HepG2 (cell line): ENCODE data around the gene SLC38A3. TPM values are rescaled to one million over a fixed set of nuclear protein-coding genes. Genes with fewer than 3 reads are reported as not detected.

Experiments
- BORCS8-MEF2B ChIP-seq: sonication (generic); formaldehyde crosslinking; IDR thresholded peaks from 2 replicates; pipeline ENCODE4 v1.8.0; 2022; ENCODE audit warnings: mild to moderate bottlenecking, missing genetic modification reagents
- CBFB ChIP-seq: sonication (generic); formaldehyde crosslinking; IDR thresholded peaks from 2 replicates; pipeline ENCODE4 v1.4.0; 2020; ENCODE audit warnings: missing genetic modification reagents
- GTF3A ChIP-seq: sonication (generic); formaldehyde crosslinking; conservative IDR thresholded peaks from 2 replicates; pipeline ENCODE4 v1.4.0; 2020; ENCODE audit warnings: mild to moderate bottlenecking, missing genetic modification reagents
- HNRNPLL ChIP-seq: fragments of 200-400 bp; formaldehyde crosslinking; IDR thresholded peaks from 2 replicates; pipeline ENCODE4 v1.6.1; 2017; ENCODE audit warnings: mild to moderate bottlenecking, low read depth, low read length; ENCODE audit not compliant: poor library complexity, severe bottlenecking
- MIER3 ChIP-seq: IDR thresholded peaks from 2 replicates; pipeline ENCODE4 v1.6.1; 2016; ENCODE audit warnings: missing compliant biosample characterization, borderline replicate concordance
- POLR2AphosphoS5 ChIP-seq: IDR thresholded peaks from 2 replicates; pipeline ENCODE4 v1.6.1; 2012; ENCODE audit warnings: low read depth, low read length
- PPARG ChIP-seq: conservative IDR thresholded peaks from 2 replicates; pipeline ENCODE4 v1.6.1; 2016; ENCODE audit warnings: missing biosample characterization, missing genetic modification reagents
- RCOR2 ChIP-seq: IDR thresholded peaks from 2 replicates; pipeline ENCODE4 v1.6.1; 2016; ENCODE audit warnings: missing biosample characterization, missing genetic modification reagents
- SALL1 ChIP-seq: sonication (generic); formaldehyde crosslinking; IDR thresholded peaks from 2 replicates; pipeline ENCODE4 v1.8.0; 2022; ENCODE audit warnings: mild to moderate bottlenecking, missing genetic modification reagents
- SMC3 ChIP-seq: IDR thresholded peaks from 2 replicates; pipeline ENCODE4 v1.6.1; 2011; ENCODE audit warnings: low read length, improper control_type of control experiment
- SNAPC2 ChIP-seq: sonication (generic); formaldehyde crosslinking; IDR thresholded peaks from 2 replicates; pipeline ENCODE4 v1.8.1; 2022; ENCODE audit warnings: mild to moderate bottlenecking, missing genetic modification reagents
- SRSF1 ChIP-seq: fragments of 200-400 bp; formaldehyde crosslinking; optimal IDR thresholded peaks from 2 replicates; pipeline ENCODE3; 2017; ENCODE audit warnings: mild to moderate bottlenecking, low read depth, low read length, moderate library complexity
- ZNF10 ChIP-seq: sonication (generic); formaldehyde crosslinking; IDR thresholded peaks from 2 replicates; pipeline ENCODE4 v1.4.0; 2020; ENCODE audit warnings: mild to moderate bottlenecking, low read depth, missing genetic modification reagents, borderline replicate concordance
- ZNF138 ChIP-seq: sonication (generic); formaldehyde crosslinking; IDR thresholded peaks from 2 replicates; pipeline ENCODE4 v1.5.0; 2020; ENCODE audit warnings: mild to moderate bottlenecking, low read depth, missing genetic modification reagents
- ZNF143 ChIP-seq: sonication (generic); formaldehyde crosslinking; IDR thresholded peaks from 2 replicates; pipeline ENCODE4 v1.4.0; 2020; ENCODE audit warnings: missing genetic modification reagents
- ZNF232 ChIP-seq: sonication (generic); formaldehyde crosslinking; IDR thresholded peaks from 2 replicates; pipeline ENCODE4 v1.4.0; 2020; ENCODE audit warnings: missing genetic modification reagents, borderline replicate concordance
- ZNF256 ChIP-seq: sonication (generic); formaldehyde crosslinking; conservative IDR thresholded peaks from 2 replicates; pipeline ENCODE4 v1.4.0; 2020; ENCODE audit warnings: missing genetic modification reagents
- ZNF546 ChIP-seq: sonication (generic); formaldehyde crosslinking; conservative IDR thresholded peaks from 2 replicates; pipeline ENCODE4 v1.8.1; 2023; ENCODE audit warnings: mild to moderate bottlenecking, missing genetic modification reagents
- ZNF652 ChIP-seq: IDR thresholded peaks from 2 replicates; pipeline ENCODE4 v1.6.1; 2016; ENCODE audit warnings: low read depth, borderline replicate concordance
- ZNF7 ChIP-seq: IDR thresholded peaks from 2 replicates; pipeline ENCODE4 v1.6.1; 2016; ENCODE audit warnings: missing biosample characterization, missing genetic modification reagents
- polyA plus RNA-seq, 8 experiments: library from polyadenylated mRNA; depleted of rRNA in 3 of 8; stranded (reverse) in 7 of 8; unstranded in 1 of 8; fragments of >200 nt; fragmentation: Illumina TruSeq in 4 of 8; extraction: Trizol in 4 of 8; gene quantifications; 2 replicates each; pipeline versions ENCODE4 v1.2.1 to v1.2.3, GENCODE V29; 2011 to 2016; ENCODE audit warnings: low read depth in 4 of 8, missing spikeins in 1 of 8, mixed read lengths in 1 of 8; ENCODE audit not compliant: insufficient read depth in 1 of 8
- total RNA-seq, 5 experiments: library from RNA; depleted of rRNA; stranded (reverse); fragments of >200 nt; fragmentation: Illumina TruSeq; extraction: Trizol; gene quantifications; 2 replicates each; pipeline ENCODE4 v1.2.3, GENCODE V29; 2016; ENCODE audit warnings: low read depth in 1 of 5
- TF ChIP-seq, protein P1 (sequence below): sonication (generic); formaldehyde crosslinking; IDR thresholded peaks from 2 replicates; pipeline ENCODE4 v1.4.0; 2020; ENCODE audit warnings: missing genetic modification reagents, borderline replicate concordance
- TF ChIP-seq, protein P2 (sequence below): sonication (generic); formaldehyde crosslinking; IDR thresholded peaks from 2 replicates; pipeline ENCODE4 v1.4.0; 2020; ENCODE audit warnings: missing genetic modification reagents
- TF ChIP-seq, protein P3 (sequence below): IDR thresholded peaks from 2 replicates; pipeline ENCODE4 v1.6.1; 2012; ENCODE audit warnings: low read depth, low read length, improper control_type of control experiment
- TF ChIP-seq, protein P4 (sequence below): sonication (generic); formaldehyde crosslinking; IDR thresholded peaks from 2 replicates; pipeline ENCODE4 v1.8.1; 2023; ENCODE audit warnings: mild to moderate bottlenecking, inconsistent platforms, moderate library complexity, missing genetic modification reagents, borderline replicate concordance
- TF ChIP-seq, protein P5 (sequence below): sonication (generic); formaldehyde crosslinking; IDR thresholded peaks from 2 replicates; pipeline ENCODE4 v1.8.1; 2023; ENCODE audit warnings: mild to moderate bottlenecking, moderate library complexity, missing genetic modification reagents

The SLC38A3 gene
- total and polyA plus RNA-seq, 2 of the 13 experiments (the other 11 are each of a cell fraction or from before 2014, with no cell fraction given): 29.8 to 164 TPM

DNA sequence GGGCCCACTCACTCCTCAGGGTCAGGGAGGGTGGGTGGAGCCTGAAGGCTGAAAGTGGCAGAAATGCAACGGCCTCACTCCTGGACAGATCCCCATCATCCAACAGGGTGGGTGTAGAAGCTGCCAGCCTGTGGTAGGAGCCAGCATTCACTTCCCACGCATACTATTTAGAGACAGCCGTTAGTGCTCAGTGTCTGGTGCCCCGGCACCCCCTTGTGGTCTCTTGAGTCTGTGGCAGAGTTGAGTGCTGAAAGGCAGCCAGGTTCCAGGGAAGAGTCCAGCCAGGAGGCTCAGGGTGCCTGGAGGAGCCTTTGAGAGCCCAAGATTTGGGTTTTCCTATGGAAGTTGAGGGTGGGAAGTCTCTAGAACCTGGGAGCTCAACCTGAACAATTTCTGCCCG lies 15.8 kb upstream of the SLC38A3 start (continued):
- TF ChIP-seq, protein P1, sequence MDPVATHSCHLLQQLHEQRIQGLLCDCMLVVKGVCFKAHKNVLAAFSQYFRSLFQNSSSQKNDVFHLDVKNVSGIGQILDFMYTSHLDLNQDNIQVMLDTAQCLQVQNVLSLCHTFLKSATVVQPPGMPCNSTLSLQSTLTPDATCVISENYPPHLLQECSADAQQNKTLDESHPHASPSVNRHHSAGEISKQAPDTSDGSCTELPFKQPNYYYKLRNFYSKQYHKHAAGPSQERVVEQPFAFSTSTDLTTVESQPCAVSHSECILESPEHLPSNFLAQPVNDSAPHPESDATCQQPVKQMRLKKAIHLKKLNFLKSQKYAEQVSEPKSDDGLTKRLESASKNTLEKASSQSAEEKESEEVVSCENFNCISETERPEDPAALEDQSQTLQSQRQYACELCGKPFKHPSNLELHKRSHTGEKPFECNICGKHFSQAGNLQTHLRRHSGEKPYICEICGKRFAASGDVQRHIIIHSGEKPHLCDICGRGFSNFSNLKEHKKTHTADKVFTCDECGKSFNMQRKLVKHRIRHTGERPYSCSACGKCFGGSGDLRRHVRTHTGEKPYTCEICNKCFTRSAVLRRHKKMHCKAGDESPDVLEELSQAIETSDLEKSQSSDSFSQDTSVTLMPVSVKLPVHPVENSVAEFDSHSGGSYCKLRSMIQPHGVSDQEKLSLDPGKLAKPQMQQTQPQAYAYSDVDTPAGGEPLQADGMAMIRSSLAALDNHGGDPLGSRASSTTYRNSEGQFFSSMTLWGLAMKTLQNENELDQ (CRISPR knock-in tag): no peak
- TF ChIP-seq SMC3 (peak; percentile 99), ZNF10 (CRISPR knock-in tag) (no peak), HNRNPLL (no peak), ZNF652 (CRISPR knock-in tag) (no peak), POLR2AphosphoS5 (no peak), SRSF1 (no peak), ZNF143 (CRISPR knock-in tag) (no peak), ZNF7 (CRISPR knock-in tag) (no peak), CBFB (CRISPR knock-in tag) (no peak), SNAPC2 (no peak), ZNF232 (CRISPR knock-in tag) (no peak), GTF3A (CRISPR knock-in tag) (no peak), MIER3 (CRISPR knock-in tag) (peak; percentile 29; the same call in 1 of the 2 replicates), PPARG (CRISPR knock-in tag) (peak; percentile 61; the same call in 1 of the 2 replicates), ZNF138 (CRISPR knock-in tag) (no peak), ZNF546 (CRISPR knock-in tag) (no peak), BORCS8-MEF2B (peak; percentile 62; the same call in 1 of the 2 replicates), RCOR2 (CRISPR knock-in tag) (no peak), SALL1 (CRISPR knock-in tag) (peak; percentile 32; the same call in 1 of the 2 replicates), ZNF256 (no peak)
- TF ChIP-seq, protein P2, sequence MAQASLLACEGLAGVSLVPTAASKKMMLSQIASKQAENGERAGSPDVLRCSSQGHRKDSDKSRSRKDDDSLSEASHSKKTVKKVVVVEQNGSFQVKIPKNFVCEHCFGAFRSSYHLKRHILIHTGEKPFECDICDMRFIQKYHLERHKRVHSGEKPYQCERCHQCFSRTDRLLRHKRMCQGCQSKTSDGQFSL (CRISPR knock-in tag): no peak
- TF ChIP-seq, protein P3, sequence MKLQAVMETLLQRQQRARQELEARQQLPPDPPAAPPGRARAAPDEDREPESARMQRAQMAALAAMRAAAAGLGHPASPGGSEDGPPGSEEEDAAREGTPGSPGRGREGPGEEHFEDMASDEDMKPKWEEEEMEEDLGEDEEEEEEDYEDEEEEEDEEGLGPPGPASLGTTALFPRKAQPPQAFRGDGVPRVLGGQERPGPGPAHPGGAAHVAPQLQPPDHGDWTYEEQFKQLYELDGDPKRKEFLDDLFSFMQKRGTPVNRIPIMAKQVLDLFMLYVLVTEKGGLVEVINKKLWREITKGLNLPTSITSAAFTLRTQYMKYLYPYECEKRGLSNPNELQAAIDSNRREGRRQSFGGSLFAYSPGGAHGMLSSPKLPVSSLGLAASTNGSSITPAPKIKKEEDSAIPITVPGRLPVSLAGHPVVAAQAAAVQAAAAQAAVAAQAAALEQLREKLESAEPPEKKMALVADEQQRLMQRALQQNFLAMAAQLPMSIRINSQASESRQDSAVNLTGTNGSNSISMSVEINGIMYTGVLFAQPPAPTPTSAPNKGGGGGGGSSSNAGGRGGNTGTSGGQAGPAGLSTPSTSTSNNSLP: no peak
- TF ChIP-seq, protein P4, sequence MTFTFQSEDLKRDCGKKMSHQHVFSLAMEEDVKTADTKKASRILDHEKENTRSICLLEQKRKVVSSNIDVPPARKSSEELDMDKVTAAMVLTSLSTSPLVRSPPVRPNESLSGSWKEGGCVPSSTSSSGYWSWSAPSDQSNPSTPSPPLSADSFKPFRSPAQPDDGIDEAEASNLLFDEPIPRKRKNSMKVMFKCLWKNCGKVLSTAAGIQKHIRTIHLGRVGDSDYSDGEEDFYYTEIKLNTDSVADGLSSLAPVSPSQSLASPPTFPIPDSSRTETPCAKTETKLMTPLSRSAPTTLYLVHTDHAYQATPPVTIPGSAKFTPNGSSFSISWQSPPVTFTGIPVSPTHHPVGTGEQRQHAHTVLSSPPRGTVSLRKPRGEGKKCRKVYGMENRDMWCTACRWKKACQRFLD: no peak
- TF ChIP-seq, protein P5, sequence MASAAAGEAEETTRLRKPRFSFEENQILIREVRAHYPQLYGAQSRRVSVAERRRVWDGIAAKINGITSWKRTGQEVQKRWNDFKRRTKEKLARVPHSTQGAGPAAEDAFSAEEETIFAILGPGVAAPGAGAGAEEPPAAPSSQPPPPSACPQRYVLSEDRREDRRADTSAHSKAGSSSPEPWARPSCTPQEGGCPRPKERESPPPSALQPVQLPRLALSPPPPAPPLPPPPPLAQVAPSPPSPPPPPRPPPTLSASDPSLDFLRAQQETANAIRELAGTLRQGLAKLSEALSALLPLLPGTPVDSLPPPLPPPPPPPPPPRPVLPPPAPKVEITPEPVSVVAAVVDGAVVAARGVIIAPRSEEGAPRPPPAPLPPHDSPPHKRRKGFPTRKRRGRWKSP: peak; percentile 75
